Measurements from ENCODE around the gene GLIS1.

The GLIS1 gene

GRCh38 chr1:53678938-53679825, 59.8 kb downstream of the GLIS1 start:
- no peak for DNase-seq (ENCODE audit: low read depth in 2 of 2)

DNA sequence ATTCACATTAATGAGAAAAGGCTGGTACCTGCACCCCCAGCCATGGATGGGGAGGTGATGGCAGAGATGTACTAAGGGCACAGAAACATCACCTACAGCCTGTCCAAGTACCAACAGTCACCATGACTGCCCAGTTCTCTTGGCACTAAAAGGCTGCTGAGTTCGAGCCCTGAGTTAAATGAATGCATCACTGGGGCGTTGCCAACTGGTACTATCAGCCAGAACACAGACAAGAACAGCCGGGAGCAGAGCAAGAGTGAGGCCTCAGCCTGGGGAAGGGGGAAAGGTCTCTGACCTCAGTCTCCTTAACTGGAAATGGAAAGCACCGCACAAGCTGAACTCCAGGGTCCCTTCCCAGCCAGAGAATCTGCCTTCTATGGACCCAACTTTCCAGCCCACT, 60.5 kb downstream of the GLIS1 start:
- no peak for DNase-seq (ENCODE audit: low read depth in 2 of 2)

GRCh38 chr1:53678046-53678445, 60.9 kb downstream of the GLIS1 start:
- no peak for DNase-seq (ENCODE audit: low read depth in 2 of 2)

GRCh38 chr1:53677486-53677885, 61.5 kb downstream of the GLIS1 start:
- DNase-seq (ENCODE audit: low read depth in 2 of 2), result no peak

- DNase-seq (ENCODE audit: low read depth in 2 of 2), result no peak
Observed at GRCh38 chr1:53672785-53673184, 66.2 kb downstream of the GLIS1 start.

DNA sequence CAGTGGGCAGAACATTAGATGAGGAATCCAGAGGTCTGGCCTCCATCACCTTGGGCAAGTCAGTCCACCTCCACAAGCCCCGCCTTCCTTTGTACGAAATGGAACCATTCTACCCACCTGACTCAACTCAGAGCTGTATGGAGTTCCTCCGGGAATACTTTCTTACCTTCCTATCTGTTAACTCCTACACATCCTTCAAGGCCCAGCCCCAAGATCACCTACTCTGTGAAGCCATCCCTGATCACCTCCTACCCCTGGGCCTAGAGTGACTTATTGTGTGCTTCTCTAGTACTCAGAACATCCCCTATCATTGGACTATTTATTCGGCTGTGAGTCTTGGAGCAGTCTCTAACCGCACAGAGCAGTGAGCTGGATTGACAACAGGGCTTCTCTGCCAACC, 66.7 kb downstream of the GLIS1 start:
- no peak for DNase-seq (ENCODE audit: low read depth in 2 of 2)

- DNase-seq (ENCODE audit: low read depth in 2 of 2), result no peak
Observed at GRCh38 chr1:53669621-53670191, 69.3 kb downstream of the GLIS1 start.

- no peak for DNase-seq (ENCODE audit: low read depth in 2 of 2)
Observed at GRCh38 chr1:53666566-53666965, 72.4 kb downstream of the GLIS1 start.

- DNase-seq (ENCODE audit: low read depth in 2 of 2), result no peak
Observed at GRCh38 chr1:53665996-53666395, 73.0 kb downstream of the GLIS1 start.

DNA sequence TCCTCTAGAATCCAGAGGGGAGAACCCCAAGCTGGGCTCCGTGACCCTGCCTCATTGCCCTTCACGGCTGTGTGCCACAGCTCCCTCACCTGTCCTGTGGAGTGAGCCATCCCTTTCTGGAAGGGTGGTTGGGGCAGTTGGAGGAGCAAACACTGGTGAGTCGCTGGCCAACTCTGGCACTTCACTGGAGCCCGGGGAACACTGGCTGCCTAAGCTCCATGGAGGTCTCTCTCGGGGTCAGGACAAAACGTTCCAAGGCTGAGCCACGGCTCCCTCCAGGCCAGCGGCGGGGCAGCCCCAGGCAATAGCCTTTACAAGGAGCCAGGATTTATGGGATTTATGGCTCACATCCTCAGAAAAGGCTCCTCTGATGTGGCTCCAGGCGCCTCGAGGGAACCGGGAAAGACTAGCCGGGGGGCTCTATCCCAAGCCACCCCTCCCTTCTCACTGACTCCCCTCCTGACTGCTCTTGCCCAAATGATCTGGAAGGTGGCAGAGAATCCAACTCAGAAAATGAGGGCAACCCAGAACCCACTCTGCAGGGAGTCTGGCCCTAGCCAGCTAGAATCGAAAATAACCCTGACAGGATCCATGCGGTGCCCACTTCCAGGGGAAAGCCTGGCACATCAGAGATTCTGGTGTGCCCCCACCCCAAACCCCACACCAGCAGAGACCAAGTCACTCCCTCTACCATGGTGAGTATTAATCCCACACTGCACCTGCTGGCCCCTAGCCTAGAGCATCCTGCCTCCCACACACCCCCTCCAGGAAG, 75.2 kb downstream of the GLIS1 start:
- no peak for DNase-seq (ENCODE audit: low read depth in 2 of 2)

- no peak for DNase-seq (ENCODE audit: low read depth in 2 of 2)
Observed at GRCh38 chr1:53662951-53663350, 76.0 kb downstream of the GLIS1 start.

- no peak for DNase-seq (ENCODE audit: low read depth in 2 of 2)
Observed at GRCh38 chr1:53662169-53662568, 76.8 kb downstream of the GLIS1 start.

DNA sequence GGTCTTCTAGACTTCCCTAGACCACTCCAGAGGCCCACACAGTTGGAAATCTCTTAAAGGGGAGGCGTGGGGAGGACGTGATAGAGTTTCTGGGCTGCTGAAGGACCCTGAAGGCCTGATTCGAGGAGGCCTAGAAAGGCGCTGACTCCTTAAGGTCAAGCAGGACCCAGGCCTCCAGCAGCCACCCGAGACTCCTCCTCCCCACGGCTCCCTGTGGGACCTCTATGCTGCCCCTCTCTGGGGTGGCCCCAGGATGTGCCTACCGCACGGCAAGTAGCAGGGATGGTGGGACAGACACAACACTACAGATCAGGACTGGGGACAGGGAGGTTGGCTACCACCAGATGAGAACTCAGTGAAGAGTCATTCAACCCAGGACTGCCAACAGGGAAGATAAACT, 77.5 kb downstream of the GLIS1 start:
- no peak for DNase-seq (ENCODE audit: low read depth in 2 of 2)

DNA sequence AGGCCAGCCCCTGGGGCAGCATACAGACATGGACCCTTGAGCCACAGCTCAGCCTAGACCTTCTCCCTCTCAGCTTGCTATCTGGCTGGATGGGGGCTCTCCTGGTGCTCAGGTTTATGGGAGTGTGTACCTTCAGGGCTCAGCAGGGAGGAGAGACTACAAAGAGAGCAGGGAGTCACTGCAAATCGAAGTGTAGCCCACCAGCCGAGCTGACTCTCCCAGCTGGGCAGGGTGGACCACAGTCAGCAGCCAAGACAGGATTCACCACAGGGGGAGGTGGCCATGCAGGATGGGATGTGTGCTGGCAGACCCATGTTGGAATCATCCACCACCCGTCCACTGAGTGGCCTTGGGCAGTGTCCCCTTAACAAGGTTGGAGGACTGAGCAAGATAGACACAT, 78.3 kb downstream of the GLIS1 start:
- no peak for DNase-seq (ENCODE audit: low read depth in 2 of 2)

DNA sequence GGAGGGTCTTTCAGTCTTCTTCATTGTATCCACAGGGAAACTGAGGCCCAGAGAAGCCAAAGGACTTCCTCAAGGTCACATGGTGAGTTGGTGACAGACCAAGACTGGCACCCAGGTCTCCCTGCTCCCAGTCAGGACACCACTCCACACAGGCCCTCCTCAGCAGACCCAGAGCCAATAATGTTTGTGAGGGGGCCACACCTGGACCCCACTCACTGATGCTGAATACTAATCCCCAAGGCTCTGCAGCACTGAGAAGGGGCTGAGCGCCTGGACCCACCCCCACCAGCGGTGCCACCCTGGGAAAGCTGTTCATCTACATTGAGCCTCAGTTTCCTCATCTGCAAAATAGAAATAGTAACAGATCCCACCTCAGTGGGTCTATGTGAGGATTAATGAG, 79.5 kb downstream of the GLIS1 start:
- no peak for DNase-seq (ENCODE audit: low read depth in 2 of 2)

DNA sequence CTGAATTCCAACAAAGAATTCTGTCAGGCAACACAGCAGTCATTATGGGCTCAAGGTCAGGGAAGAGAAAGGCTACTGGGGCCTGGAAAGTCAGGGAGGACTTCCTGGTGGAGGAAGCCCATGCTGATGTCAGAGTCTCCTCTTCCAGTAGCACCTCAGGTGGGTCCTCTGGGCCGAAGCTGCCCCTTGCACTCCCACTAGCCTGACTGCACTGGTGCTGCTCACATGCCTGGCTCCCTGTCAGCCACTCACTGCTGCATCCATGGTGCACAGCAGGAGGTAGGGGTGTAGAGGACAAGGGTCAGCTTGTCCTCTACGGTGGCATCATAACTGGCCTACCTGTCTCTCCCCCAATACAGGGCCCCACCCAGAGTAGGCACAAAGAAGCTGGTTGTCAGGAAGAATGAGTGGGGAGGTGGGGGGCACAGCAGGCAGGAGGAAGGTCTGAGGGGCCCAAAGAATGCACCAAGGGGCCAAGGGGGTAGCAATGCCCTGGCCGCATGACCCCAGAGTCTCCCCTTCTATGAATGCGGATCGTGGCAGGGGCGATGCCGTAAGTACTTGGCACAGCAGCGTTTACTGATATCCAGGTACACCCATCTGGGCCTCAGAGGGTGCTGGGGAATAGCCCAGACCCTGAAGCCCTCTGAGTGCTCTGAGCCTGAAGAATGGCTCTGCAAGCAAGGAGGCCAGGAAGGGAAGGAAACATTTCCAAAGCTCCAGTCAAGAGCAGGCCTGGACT, 80.3 kb downstream of the GLIS1 start:
- DNase-seq (ENCODE audit: low read depth in 2 of 2), result no peak

DNA sequence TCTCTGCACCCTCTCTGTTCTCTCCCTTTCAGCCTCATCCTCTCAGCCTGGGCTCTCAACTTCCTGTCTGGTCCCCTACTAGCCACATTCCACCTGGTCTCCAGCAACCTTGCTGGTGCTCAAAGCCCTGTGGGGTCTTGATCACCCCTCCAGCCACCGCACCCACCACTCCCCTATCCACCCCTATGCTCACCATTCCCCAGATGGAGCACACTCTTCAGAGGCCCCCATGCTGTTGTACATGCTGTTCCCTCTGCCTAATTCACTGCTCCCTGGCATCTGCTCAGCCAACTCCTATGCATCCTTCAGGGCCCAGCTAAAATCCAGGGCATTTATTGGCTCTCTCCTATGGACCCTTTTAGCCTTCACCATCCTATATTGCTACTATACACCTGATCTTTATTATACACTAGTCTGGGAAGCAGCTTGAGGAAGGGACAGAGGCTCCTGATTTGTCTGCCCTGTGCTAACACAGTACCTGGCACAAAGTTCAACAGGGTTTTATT, 81.0 kb downstream of the GLIS1 start:
- DNase-seq (ENCODE audit: low read depth in 2 of 2), result no peak

DNA sequence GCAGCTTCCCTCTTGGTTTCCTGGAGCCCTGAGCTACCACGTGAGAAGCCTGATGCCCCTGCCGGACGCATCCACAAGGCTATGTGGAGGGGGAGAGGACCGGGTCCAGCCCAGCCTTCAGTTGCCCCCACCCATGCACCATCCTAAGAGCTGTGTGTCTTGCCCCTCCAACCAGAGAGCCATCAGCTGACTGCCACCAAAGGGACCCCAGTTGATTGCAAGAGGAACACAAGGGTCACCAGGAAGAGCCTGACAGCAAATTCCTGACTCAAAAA, 81.5 kb downstream of the GLIS1 start:
- no peak for DNase-seq (ENCODE audit: low read depth in 2 of 2)

- DNase-seq (ENCODE audit: low read depth in 2 of 2), result no peak
Observed at GRCh38 chr1:53656747-53657530, 82.0 kb downstream of the GLIS1 start.

GRCh38 chr1:53655931-53656746, 82.8 kb downstream of the GLIS1 start:
- DNase-seq (ENCODE audit: low read depth in 2 of 2), result no peak

All from activated CD8-positive, alpha-beta memory T cell treated with anti-CD3 and anti-CD28 coated beads for 4 hours (primary cell).